SIG-M5 treated with dmso at 0.1 percent for 504 hours (cell line): ENCODE measurements around the gene POU3F1.

ENCODE experiments used
- DNase-seq: peaks from one replicate; lab custom pipeline; 2025; ENCODE audit not compliant: unreplicated experiment; lab: John Stamatoyannopoulos, UW

POU3F1 gene

DNA sequence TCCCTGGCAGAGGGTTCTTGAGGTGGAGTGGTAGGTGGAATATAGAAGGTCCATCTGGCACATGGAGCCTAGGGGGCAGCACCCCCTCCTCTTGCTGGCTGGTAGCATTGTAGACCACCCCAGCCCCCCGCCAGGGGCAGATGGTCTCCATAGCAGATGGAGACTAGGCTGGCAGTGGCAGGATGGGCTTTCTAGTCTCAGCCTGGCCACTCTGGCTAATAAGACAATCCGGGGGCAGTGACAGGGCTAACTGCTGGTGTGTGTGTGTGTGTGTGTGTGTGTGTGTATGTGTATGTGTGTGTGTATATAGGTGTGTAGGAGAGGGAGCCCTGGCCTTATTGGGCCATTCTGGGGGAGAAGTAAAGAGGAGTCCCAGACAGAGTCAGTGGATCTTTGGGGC is 17.9 kb downstream of the POU3F1 start:
- no peak for DNase-seq

DNA sequence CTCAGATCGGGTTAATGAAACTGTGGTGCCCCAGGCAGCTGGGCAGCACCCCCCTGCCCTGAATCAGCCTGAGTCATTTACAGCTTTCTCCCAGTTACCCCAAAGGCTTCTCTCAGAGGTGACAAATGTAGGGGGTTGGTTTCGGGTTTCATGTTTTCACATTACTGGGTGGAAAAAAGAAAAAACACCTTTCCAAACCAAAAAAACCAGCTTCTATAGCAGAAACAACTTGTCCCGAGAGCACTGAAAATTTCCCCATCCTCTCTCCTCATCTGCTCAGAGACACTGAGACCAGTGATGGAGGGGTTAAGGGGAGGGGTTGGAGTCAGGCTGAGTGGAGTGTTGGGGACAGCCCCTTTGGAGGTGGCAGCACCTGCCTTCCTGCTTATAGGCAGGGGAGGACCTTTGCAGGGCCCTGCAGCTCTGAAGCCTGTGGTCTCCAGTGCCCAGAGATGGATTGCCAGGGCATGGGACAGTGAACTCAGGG is 18.4 kb downstream of the POU3F1 start:
- DNase-seq, result no peak

DNA sequence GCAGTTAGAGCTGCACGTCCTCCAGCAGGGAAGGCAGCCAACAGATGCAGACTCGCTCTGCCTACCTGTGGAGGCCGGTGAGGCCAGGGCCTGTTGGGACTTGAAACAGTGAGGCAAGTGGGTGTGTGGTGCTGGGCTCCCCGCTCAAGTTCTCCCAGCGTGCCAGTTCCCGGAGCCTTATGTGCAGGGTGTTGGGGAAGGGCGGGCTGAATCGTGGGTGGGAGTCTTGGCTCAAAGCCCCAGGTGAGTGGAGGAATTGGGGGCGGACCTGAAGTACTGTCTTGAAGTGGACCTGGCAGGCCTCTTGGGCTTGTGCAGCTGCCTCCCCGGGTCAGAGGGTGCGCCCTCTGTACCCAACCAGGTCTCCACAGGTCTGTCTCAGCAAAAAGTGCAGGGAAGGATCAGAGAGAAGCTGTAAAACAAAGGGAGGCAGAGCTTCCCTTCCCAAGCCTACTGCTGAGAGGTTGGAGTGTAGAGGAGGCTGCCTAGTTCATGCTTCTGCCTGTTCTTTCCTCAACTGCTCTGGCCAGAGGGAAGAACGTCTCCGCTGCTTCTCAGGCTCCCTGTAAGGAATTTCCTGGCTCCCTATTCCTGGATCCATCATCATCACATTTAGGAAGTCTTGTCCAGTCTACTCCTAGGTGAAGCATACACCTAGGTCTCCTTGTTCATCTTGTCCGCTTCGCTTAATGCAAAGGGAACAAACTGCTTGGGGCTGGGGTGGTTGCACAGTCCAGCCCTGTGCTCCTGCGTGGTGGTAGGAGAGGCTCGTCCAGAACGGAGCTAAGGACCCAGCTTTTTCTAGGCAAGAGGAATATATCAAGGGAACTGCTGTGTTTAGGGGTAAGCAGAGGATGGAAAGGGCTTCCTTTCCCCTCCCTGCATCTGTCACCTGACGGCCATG is 19.1 kb downstream of the POU3F1 start:
- DNase-seq, result no peak

DNA sequence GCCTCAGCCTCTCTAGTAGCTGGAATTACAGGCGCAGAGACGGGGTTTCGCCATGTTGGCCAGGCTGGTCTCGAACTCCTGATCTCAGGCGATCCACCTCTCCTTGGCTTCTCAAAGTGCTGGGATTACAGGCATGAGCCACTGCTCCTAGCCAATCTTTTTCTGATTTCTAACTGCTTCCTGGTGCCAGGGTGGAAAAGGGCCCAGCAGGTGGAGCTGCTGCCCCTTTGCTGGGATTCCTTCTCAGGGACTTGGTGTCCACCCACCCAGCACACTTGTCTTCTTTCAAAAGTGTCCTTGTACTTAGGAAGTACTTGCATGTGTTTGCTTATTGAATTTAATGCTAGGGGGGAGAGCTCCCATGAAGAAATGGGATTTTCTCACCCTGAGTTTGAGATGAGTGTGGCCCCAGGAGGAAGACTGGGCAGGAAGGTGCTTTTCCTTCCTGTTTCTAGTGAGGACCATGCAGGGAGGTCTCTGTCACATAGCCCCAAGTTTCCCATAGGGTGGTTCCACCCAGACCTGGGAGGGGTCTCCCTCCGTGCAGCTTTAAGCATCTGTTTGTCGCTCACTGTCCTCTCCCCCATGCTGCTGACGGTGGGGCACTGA is 19.9 kb downstream of the POU3F1 start:
- DNase-seq, result no peak

DNA sequence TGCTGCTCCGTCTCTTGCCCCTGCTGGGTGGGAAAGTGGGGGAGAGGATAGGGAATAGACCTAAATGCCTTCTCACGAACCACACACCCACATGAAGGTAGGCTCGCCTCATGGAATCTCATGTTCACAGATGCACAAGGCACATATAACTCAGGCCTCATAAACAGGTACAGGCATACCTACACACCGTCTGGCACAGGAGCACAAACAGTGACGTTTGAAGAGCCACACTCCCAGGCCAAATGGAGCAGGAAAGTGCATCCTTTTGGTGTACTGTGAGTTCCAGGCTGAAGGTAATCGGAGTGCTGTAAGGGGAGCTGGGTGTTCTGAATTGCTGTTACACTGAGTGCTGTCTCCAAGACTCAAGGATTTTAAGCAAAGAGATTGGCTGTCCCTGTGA is 20.9 kb downstream of the POU3F1 start:
- no peak for DNase-seq

DNA sequence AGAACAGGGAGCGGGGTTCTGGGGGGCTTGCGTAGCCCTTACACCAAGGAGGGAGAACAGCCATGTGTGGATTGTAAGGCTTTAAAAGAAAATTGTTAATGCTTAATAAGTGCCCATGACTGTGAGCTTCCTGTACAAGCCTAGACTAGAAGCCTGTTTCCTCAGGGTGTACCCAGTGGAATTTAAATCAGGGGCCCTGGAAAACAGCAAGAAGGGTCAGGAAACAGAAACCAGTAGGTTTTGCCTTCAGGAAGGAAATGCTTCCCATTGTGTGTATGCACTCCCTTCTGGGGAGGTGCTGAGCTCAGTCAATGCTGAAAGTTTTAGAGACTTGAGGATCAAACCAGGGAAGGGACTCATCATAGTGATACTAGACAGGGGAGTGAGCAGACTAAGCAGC is 21.4 kb downstream of the POU3F1 start:
- DNase-seq, result no peak

DNA sequence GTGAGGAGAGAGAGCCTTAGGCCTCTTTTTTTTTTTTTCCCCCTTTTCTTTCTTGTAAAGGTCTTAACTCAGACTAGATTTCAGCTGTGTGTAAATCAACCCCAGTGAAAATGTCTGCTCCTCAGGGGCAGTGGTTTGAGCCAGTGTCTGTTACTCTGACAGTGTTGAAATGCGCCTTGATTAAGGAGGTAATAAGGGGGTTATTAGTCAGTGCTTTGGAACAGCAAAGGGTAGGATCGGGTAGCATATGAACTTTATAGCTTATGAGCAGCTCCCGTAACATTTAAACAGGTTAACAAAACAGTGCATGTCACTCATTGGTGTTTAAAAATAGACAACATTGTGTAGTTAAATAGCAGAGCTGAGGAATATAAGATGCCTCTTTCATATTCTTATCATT is 23.8 kb downstream of the POU3F1 start:
- DNase-seq, result no peak

DNA sequence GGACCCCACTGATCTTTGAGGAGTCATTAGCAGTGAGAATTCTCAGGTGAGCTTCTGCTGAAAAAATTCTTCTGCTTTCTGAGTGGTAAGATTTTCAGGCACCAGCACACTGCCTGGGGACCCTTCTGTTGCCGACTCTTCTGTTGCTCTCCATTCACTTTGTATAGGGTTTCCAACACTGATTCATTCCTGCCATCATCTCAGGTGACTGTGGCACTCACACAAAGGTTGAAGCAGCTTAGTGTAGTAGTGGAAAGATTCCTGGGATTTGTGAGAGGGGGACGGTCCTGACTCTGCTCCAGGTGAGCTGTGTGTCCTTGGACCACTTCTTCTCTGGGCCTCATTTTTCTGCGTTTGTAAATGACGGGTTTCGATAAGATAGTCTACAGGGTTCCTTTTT is 24.6 kb downstream of the POU3F1 start:
- no peak for DNase-seq

DNA sequence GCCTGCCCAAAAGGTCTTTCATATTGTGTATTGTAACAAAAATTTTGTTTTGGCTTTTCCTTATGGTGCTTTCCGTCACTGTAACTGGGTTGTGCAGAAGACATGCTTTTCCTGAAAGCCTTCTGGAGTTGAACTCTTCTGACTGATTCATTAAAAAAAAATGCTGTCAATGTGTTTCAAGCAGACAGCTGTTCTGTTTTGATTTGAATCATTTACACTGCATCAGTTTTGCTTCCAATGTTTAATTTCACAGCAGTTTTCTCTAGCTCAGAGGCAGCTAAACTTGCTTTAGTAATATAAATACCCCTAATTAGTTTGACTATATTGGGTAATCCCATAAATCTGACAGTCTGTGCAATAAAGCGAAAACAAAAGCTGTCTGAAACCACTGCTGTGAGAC is 26.2 kb downstream of the POU3F1 start:
- DNase-seq, result no peak

DNA sequence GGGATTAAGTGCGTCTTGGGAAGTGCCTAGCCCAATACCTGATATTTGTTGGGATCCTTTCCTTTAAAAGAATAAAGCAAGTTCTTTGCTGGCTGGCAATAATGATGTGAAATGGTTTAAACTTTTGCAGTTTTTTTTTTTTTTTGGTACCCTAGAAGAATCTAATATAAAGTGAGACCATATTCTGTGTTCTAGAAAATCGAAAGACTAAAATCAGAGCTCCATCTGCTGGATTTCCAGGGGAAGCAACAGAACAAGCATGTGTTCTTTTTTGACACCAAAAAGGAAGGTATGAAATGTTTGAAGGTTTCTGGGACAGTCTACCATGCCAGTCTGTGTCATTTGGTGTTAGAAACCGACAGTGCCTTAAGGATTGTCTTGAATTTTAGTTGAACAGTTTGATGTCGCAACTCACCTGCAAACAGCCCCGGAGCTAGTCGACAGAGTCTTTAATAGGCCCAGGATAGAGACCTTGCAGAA is 27.7 kb downstream of the POU3F1 start:
- peak; percentile 43 for DNase-seq

DNA sequence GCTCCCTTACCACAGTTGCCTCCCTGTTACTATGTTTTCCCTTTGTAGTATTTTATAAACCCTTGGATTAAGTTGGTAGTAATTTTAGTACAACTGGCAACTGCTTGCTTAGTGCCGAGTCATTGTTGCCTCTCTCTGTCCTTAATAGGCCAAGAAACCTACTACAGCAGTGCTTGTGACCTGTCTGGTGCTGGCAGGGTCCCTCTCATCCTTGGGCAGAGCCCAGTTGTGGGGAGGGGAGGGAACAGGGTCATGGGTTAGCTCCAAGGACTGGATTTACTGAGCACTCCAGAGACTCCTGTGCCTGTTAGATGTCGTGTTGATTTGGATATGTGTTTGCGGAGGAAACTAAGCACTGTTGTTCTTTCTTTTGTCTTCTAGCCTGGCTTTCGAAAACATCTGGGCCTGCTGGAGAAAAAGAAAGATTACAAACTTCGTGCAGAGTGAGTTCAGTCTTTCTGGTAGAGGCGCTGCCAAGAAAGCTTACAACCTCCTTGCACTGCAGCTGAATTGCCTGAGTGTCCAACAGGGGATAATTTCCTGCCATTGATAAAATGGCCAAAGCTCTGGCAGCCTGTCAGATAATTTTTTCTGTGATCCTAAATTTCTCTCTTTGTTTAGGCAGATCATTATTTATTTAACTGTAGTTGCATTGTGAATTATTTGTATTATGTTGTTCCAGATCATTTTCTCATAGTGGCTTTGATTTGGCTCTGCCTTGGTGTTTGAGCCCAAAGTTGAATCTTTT is 30.4 kb downstream of the POU3F1 start:
- DNase-seq, result no peak

DNA sequence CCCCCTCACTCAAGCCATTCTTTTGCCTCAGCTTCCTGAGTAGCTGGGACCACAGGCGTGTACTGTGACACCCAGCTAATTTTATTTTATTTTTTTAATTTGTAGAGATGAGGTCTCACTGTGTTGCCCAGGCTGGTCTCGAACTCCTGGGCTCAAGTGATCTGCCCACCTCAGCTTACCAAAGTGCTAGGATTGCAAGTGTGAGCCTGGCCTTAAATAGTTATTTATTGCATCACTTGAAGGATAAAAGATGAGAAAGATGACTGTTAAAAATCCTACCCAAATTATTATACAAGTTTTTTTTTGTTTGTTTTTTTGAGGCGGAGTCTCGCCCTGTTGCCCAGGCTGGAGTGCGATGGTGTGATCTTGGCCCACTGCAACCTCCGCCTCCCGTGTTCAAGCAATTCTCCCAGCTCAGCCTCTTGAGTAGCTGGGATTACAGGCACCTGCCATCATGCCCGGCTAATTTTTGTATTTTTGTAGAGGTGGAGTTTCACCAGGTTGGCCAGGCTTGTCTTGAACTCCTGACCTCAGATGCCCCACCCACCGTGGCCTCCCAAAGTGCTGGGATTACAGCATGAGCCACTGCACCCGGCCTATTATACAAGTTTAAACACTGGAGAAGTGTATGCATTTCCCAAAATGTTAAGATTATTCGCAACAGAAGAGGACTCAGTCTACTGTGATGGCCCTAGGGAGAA is 31.7 kb downstream of the POU3F1 start:
- no peak for DNase-seq

DNA sequence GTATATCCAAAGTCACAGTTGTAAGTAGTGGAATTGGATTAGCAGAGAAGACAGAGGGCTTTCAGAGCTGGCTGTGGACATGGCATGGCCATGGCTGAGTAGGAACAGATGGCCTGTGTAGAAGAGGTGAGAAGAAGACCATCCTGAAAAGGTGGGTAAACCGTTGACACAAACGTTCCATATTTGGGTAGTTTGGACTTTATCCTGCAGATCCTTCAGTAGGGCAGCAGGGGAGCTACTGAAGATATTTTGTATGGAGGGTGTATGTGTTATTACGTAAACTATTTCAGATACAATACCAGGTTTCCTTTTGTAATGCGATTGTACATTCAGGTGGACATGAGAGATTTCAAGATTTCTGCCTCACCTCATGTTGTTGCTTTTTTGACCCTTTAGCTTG is 32.4 kb downstream of the POU3F1 start:
- peak; percentile 44 for DNase-seq

DNA sequence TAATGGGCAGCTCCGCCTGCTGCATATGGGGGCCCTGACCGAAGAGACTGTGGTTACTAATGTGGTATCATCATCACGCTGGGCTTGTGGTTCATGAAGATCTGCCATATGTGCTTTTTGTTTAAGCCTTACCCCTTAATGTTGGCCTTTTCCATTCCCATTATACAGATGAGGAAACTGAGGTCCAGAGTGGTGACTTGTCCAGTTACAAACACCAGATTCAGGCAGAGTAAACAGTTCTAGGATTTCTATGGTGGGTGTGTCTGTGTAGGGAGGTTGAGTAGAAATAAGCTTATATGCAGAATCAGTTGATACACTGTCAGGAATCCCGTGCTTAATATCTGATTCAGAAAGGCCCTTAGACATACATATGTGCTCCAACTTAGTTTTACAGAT is 33.4 kb downstream of the POU3F1 start:
- DNase-seq, result no peak

DNA sequence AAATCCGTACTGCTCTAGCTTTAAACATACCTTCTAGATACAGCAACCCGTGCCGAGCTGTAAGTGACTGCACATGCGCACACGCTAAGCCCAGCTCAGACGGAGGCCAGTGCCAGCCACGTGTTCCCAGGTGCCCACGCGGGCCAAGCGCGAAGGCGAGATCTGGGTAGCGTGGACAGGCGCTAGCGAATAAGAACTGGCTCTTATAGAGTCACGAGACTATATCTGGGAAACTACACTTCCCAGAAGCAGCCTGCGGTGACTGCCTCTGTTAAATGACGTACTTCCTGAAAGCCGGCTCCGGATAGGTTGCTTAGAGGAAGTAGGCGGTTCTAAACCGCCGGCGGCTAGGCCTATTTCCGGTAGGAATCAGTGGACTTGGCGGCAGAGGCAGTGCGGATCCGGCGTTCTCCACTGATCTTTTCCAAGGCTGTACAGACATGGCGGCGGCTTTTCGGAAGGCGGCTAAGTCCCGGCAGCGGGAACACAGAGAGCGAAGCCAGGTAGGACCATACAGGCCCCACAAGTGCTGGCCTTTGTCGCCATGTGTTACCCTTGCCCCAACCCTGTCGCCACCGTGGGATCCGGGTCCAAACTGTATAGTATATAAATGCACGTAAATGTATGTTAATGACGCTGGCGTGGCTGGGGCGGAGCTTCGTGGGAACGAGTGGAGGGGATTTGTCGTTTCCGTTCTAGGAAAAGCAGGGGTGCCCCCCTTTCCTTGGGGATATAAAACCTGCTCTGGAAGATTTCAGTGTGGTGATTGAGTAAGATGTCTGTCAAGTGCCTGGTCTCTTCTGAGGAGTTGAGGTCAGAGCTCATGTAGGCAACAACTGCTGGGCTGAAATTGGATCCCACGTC is 34.0 kb downstream of the POU3F1 start, which contains the start of gene UTP11:
Gene UTP11, plus strand, starts transcription at position 372 of the 864 bp plus-strand sequence. Its CDS starts 69 bp downstream, at position 441.
- DNase-seq, result peak; percentile 100

DNA sequence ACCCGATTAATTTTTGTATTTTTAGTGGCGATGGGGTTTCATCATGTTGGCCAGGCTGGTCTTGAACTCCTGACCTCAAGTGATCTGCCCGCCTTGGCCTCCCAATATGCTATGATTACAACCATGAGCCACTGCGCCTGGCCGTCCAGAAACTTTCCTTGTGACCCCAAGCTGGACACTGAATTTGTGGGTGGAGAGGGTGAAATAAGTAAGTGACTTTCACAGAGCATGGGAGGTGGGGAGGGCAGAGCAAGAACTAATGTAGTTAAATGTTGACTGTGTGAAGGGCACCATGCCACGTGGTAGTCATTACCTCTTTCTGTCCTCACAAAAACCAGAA is 36.8 kb downstream of the POU3F1 start:
- DNase-seq, result no peak

DNA sequence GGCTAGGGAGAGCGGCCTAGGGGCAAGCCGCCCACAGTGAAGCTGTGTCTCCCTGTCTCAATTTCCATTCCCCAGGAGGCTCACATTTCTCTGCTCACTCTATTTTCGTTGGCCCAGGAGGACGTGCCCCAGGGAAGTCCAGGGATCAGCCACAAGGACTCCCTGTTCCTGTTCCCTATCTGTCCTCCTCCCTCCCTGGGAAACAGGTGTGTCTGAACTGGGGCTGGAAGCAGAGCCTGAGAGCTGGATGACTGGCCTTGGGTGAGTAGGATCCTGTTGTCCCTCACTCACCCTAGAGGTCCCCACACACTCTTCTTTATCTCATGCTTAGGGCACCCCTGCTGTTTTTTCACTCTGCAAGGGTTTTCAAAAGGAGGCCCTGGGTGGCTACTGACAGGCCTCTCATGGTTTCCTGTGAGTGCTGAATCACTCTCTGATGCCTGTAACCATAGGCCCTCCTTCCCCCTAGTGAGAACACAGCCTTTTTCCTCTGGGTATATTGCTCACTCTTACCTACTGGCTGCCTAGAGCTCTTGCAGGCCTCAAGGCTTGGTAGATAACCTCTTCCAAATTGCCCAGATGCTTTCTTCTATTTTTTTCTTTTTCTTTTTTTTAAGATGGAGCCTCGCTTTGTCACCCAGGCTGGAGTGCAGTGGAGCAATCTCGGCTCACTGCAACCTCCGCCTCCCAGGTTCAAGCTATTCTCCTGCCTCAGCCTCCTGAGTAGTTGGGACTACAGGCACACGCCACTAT is 37.3 kb downstream of the POU3F1 start:
- DNase-seq, result peak; percentile 91

DNA sequence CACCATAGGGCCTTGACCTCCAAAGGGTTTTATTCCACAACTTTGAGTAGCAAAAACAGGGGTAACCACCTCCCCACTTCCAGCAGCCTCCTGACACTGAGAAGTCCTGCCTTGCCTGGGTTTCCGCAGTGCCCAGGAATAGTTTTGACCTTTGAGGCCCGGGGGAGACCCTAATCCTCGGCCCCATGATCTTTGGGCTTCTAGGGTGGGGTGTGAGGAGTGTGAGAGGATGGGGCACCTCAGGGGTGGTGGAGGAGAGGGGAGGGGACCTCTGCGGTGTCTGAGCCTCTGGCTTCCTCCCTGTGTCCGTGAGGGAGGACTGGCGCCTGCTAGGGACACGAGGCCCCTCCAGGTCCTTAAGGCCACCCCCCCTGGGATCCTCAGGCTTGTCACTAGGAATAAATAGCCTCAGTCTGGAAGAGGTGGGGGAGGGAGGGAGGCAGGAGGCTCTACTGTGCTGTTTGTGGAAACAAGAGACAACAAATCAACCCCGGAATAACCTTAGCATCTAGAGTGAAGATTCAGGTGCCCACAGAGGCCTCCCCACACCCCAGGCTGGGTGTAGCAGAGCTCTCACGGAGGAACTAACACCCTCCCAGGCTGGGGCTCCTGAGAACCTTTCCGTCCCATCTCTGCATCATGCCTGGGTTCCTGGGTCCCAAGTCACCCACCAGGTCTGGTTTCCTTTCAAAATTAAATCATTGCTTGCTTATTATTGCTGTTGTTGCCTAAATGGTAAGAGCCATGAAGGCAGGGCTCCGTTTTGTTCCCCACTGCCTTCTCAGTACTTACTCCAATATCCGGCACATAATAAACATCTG is 40.4 kb downstream of the POU3F1 start:
- no peak for DNase-seq
